ENCODE results near the gene OR9Q1. TPM values are rescaled to one million over a fixed set of nuclear protein-coding genes. Genes with fewer than 3 reads are reported as not detected.

The OR9Q1 gene
- not detected in 2 replicates for total RNA-seq

GRCh38 chr11:58023435-58023931 is at the start of gene OR9Q1:
TSS of gene OR9Q1 (plus strand) at chr11:58023881. CDS start at chr11:58179445, 155,564 bp downstream.

GRCh38 chr11:58030653-58031052 is 7.0 kb downstream of the OR9Q1 start, which contains the start of gene OR6Q1:
TSS of gene OR6Q1 (plus strand) at chr11:58030953. CDS start at chr11:58030953, 0 bp downstream.

GRCh38 chr11:58125469-58125868 is 101.8 kb downstream of the OR9Q1 start, which contains the start of gene OR9I1:
TSS of gene OR9I1 (minus strand) at chr11:58125530. CDS start at chr11:58119444, 6,086 bp downstream.

GRCh38 chr11:58188770-58189169 is 165.1 kb downstream of the OR9Q1 start, which contains the start of gene OR9Q2:
TSS of gene OR9Q2 (plus strand) at chr11:58189070. CDS start at chr11:58190491, 1,421 bp downstream.

GRCh38 chr11:58204042-58204441 is 180.4 kb downstream of the OR9Q1 start, which contains the start of gene OR1S2:
TSS of gene OR1S2 (minus strand) at chr11:58204142. CDS start at chr11:58204142, 0 bp downstream.

GRCh38 chr11:58212420-58212819 is 188.7 kb downstream of the OR9Q1 start, which contains the start of gene OR1S1:
TSS of gene OR1S1 (plus strand) at chr11:58212720.

Small RNA genes lying within 50 kb of the gene (small RNA-seq; reads per million reads assigned to genes)
- gene RNU6-899P, result not detected

Other genes starting within 250 kb of the OR9Q1 start
- not detected in 2 replicates for gene OR6Q1, start 7.1 kb downstream of the OR9Q1 start, total RNA-seq
- gene OR9I1, start 101.6 kb downstream of the OR9Q1 start, total RNA-seq, result not detected in 2 replicates
- not detected in 2 replicates for gene OR9Q2, start 165.2 kb downstream of the OR9Q1 start, total RNA-seq
- not detected in 2 replicates for gene OR1S2, start 180.3 kb downstream of the OR9Q1 start, total RNA-seq
- not detected in 2 replicates for gene OR1S1, start 188.8 kb downstream of the OR9Q1 start, total RNA-seq
- gene OR10Q1, start 205.0 kb downstream of the OR9Q1 start, total RNA-seq, result not detected in 2 replicates
- not detected in 2 replicates for gene OR10W1, start 244.4 kb downstream of the OR9Q1 start, total RNA-seq

Data from vein endothelial cell (primary cell).